ENCODE data around the gene IGFBP6.

Gene IGFBP6

GRCh38 chr12:53123578-53124351, 26.3 kb downstream of the IGFBP6 start:
- no peak for DNase-seq (ENCODE audit: low read depth)
- no peak overlapping the region for H3K4me3 ChIP-seq (ENCODE audit: low read depth, low read length)
- no peak for TF ChIP-seq CTCF (IDR thresholded peaks at IDR 0.05; ENCODE audit: control insufficient read depth, extremely low read depth, insufficient read depth)

- no peak for DNase-seq (ENCODE audit: low read depth)
- no peak overlapping the region for H3K4me3 ChIP-seq (ENCODE audit: low read depth, low read length)
These were observed 26.9 kb downstream of the IGFBP6 start for GRCh38 chr12:53124352-53124723.

GRCh38 chr12:53127169-53127568, 29.7 kb downstream of the IGFBP6 start:
- no peak for TF ChIP-seq CTCF (IDR thresholded peaks at IDR 0.05; ENCODE audit: control insufficient read depth, extremely low read depth, insufficient read depth)
- DNase-seq (ENCODE audit: low read depth) = no peak
- H3K4me3 ChIP-seq (ENCODE audit: low read depth, low read length) = no peak overlapping the region

More at GRCh38 chr12:53124352-53124723, 26.9 kb downstream of the IGFBP6 start:
- TF ChIP-seq CTCF (IDR thresholded peaks at IDR 0.05; ENCODE audit: control insufficient read depth, extremely low read depth, insufficient read depth) = no peak

- no peak for TF ChIP-seq CTCF (IDR thresholded peaks at IDR 0.05; ENCODE audit: control insufficient read depth, extremely low read depth, insufficient read depth)
These were observed 31.5 kb downstream of the IGFBP6 start for GRCh38 chr12:53128780-53129569.

GRCh38 chr12:53131844-53132243, 34.4 kb downstream of the IGFBP6 start:
- no peak overlapping the region for H3K4me3 ChIP-seq (ENCODE audit: low read depth, low read length)
- TF ChIP-seq CTCF (IDR thresholded peaks at IDR 0.05; ENCODE audit: control insufficient read depth, extremely low read depth, insufficient read depth) = no peak
- no peak for DNase-seq (ENCODE audit: low read depth)

More at GRCh38 chr12:53128780-53129569, 31.5 kb downstream of the IGFBP6 start:
- no peak overlapping the region for H3K4me3 ChIP-seq (ENCODE audit: low read depth, low read length)
- DNase-seq (ENCODE audit: low read depth) = no peak

GRCh38 chr12:53133722-53134121, 36.3 kb downstream of the IGFBP6 start:
- TF ChIP-seq CTCF (IDR thresholded peaks at IDR 0.05; ENCODE audit: control insufficient read depth, extremely low read depth, insufficient read depth) = no peak
- no peak for DNase-seq (ENCODE audit: low read depth)

More at GRCh38 chr12:53133722-53134121, 36.3 kb downstream of the IGFBP6 start:
- no peak overlapping the region for H3K4me3 ChIP-seq (ENCODE audit: low read depth, low read length)
